Epithelial cell of proximal tubule (primary cell): ENCODE results near the gene CACNA1C. TPM values are rescaled to one million over a fixed set of nuclear protein-coding genes. Genes with fewer than 3 reads are reported as not detected.

Experiments
- DNase-seq: peaks from one replicate; pipeline ENCODE4 v3.0.0-alpha.2; 2011; ENCODE audit warnings: low read depth
- H3K4me3 ChIP-seq: 2 replicates; pipeline ENCODE4 v1.5.1; 2011; ENCODE audit warnings: low read depth, mild to moderate bottlenecking, low read length
- total RNA-seq: library from RNA; depleted of rRNA; stranded (reverse); fragments of >200 nt; gene quantifications from 2 replicates; pipeline ENCODE4 v1.2.3, GENCODE V29; 2015
- TF ChIP-seq, protein P1 (sequence below): conservative IDR thresholded peaks from 2 replicates; pipeline ENCODE4 v1.5.1; 2012; ENCODE audit warnings: low read depth, mild to moderate bottlenecking, low read length

The CACNA1C gene
- total RNA-seq, 1 donor from 2014 or later = not detected

DNA sequence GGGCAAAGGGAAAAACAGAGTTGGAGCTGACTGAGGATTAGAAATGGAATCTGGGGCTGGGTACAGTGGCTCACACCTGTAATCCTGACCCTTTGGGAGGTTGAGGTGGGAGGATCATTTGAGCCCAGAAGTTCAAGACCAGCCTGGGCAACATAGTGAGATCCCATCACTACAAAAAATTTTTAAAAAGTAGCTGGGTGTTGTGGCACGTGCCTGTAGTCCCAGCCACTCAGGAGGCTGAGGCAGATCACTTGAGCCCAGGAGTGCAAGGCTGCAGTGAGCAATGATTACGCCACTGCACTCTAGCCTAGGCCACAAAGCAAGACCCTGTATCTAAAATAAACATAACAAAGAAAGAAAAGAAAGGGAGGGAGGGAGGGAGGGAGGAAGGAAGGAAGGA lies 33.7 kb upstream of the CACNA1C start:
- no peak for DNase-seq
- TF ChIP-seq, protein P1, sequence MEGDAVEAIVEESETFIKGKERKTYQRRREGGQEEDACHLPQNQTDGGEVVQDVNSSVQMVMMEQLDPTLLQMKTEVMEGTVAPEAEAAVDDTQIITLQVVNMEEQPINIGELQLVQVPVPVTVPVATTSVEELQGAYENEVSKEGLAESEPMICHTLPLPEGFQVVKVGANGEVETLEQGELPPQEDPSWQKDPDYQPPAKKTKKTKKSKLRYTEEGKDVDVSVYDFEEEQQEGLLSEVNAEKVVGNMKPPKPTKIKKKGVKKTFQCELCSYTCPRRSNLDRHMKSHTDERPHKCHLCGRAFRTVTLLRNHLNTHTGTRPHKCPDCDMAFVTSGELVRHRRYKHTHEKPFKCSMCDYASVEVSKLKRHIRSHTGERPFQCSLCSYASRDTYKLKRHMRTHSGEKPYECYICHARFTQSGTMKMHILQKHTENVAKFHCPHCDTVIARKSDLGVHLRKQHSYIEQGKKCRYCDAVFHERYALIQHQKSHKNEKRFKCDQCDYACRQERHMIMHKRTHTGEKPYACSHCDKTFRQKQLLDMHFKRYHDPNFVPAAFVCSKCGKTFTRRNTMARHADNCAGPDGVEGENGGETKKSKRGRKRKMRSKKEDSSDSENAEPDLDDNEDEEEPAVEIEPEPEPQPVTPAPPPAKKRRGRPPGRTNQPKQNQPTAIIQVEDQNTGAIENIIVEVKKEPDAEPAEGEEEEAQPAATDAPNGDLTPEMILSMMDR = no peak
- H3K4me3 ChIP-seq = no peak overlapping the region

DNA sequence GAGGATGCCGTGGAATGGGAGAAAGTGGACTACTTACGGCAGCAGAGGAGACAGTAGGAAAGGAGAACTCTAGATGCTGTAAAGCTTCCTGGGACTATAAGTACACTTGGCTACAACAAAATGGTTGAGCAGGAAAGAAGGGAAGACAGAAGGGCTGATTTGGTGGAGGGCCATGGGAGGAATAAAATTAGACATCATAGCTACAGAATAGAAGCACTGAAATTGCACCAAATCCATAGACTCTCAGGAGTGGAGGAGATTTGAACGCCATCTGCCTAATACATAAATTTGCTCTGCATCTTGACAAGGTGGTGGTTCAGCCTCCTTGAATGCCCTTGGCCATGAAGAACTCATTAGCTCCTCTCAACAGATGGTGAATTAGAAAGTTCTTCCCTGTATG lies 32.3 kb upstream of the CACNA1C start:
- H3K4me3 ChIP-seq = no peak overlapping the region
- TF ChIP-seq, protein P1 = no peak
- no peak for DNase-seq

DNA sequence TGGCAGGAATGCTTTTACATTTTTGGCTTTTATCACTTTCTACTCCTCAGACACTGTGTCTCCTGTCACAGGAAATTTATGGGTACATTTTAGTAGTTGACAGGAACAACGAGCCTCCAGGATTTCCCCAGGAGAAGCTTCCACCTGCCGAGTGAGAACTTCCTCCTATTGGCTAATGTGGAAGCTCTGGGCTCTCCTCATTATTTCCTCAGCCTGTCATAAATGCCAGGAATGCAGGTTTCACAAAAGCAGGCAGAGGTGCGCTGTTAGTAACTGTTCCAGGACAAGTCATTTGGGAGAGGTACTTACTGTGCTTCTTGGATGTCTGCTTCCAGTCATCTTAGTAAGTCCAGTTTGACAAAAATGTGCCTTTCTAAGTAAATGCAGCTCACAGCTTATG lies 29.4 kb upstream of the CACNA1C start:
- no peak for DNase-seq
- H3K4me3 ChIP-seq = no peak overlapping the region
- TF ChIP-seq, protein P1 = no peak

DNA sequence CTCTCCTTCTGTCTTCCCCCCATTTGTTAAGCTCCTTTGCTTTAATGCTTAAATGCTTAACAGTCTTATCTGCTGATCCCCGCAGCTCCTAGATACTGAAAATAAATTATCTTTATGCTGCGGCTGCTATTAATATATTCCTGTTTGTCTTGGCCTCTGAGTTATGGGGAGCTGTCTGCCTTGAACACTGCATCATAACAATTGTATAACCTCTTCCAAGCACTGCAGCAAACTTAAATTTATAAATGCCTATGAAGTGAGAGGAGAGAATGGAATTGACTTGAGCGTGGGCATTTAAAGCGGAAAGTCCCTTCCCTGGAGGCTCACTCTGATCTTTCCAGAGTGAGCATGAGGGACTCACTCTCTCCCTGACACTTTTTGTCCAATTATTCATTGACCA lies 25.4 kb upstream of the CACNA1C start:
- TF ChIP-seq, protein P1 = no peak
- DNase-seq = no peak

DNA sequence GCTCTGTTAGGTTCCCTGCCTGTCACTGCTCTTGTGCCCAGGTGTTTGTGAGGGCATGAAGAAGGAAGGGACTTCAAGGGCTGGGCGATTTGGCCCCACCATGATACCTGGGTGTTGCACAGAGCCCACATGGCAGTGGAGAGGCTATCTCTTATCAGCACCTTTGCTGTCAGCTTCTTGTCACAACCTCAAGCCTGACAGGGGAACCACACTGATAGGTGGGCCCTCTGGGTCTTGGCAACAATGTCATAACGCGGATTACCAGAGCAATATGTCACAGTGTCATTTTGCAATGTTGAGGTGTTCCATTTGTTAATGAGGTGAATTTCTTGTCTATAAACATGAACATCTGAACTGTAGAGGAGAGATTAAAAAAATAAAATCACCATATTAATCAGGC lies 22.9 kb upstream of the CACNA1C start:
- H3K4me3 ChIP-seq = no peak overlapping the region
- no peak for DNase-seq
- TF ChIP-seq, protein P1 = no peak

More for the DNA sequence above, 25.4 kb upstream of the CACNA1C start:
- no peak overlapping the region for H3K4me3 ChIP-seq

DNA sequence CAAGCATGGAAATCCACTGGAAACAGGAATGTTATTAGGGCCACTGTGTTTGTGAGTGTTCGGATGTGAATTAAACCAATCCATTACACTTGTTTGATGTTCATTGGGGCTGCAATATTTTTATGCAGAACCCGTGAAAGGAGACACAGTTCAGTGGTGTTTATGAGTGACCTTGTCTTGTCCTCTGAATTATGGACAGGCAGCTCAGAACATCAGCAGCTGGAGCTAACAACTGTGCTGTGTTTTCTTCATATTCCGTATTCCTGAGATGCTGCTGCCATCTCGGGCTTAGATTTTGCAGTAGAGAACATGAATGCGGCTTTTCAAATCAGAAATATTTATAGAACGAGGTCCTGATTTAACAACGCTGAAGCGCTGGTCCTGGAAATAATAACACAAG lies 20.3 kb upstream of the CACNA1C start:
- no peak for DNase-seq
- H3K4me3 ChIP-seq = no peak overlapping the region
- TF ChIP-seq, protein P1 = no peak

DNA sequence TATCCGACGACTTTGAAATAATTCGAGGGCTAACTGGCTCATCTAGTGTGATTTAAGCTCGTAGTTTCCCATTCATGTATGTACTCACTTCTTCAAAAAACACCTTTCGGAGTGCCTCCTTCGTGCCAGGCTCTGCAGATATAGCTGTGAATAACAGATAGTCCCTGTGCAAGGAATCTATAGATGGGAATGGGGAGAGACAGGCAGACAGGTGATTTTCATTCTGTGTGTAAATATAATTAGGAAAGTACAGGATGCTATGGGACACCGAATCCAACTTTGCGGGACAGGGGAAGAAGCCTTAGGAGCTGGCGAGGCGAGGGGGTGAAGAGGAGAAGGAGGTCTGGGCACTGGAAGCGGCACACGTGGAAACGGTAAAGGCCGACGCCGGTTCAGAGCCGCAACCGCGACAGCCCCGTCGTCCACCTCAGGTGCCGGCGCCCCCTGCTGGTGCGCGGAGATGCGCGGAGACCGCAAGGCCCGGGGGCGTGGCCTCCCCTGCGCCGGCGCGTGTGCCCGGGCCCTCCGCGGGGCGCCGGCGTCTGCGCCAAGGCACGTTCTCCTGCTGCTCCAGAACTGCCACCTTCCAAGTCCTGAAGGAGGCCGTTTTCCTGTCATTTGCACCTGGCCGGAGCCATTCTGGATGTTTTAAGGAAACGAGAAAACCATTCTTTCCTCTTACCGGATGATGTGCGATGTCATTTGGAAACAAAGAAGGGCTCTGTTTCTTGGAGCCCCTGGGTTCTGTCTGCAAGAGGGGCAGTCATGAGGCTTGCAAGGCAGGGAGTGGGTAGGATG lies 18.0 kb upstream of the CACNA1C start:
- H3K4me3 ChIP-seq = peak overlapping the region; percentile 40
- TF ChIP-seq, protein P1 = peak; percentile 78
- no peak for DNase-seq
